GM12892 (cell line): Measurements from ENCODE around the gene ISOC2.
"Not testable (repeated sequence)": the region's sequence is repeated elsewhere in the genome, so short reads cannot be mapped to it uniquely, and the experiment has no call there.

Experiments
- DNase-seq: peaks from one replicate; pipeline ENCODE4 v3.0.0; 2011; ENCODE audit not compliant: insufficient read length
- FAIRE-seq: peaks from 2 replicates; lab custom pipeline; 2011; peaks lifted over from hg19 to GRCh38; lab: Jason Lieb, UNC
- POLR2A ChIP-seq: IDR thresholded peaks from 2 replicates; pipeline ENCODE4 v1.6.1; 2011; ENCODE audit warnings: low read depth, low read length, control low read depth
- POLR2AphosphoS5 ChIP-seq: IDR thresholded peaks from 2 replicates; pipeline ENCODE4 v1.6.1; 2011; ENCODE audit warnings: low read depth, low read length, control low read depth
- TAF1 ChIP-seq: IDR thresholded peaks from 2 replicates; pipeline ENCODE4 v1.6.1; 2011; ENCODE audit warnings: low read depth, mild to moderate bottlenecking, control low read depth, low read length, borderline replicate concordance

The ISOC2 gene

GRCh38 chr19:55437410-55437809 lies 24.0 kb downstream of the ISOC2 start:
- no peak for DNase-seq
- no peak for TF ChIP-seq POLR2AphosphoS5
- TF ChIP-seq POLR2A = no peak
- TF ChIP-seq TAF1 = no peak
- no peak for FAIRE-seq

DNA sequence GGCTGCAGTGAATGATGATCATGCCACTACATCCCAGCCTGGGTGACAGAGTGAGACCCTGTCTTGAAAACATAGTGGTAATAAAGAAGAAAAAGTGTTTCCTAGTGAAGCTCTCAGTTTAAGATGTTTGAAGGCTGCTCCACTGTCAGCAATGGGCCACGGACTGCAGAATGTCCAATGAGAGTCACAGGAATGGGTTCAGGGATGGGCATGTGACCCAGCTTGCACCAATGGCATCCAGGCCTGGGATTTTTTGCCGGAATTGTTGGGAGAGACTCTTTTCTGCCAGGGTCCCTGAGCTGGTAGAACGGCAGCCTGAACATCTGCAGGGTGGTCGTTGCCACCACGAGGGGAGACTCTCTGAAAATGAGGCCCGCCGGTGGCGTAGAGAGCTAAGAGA lies 24.6 kb downstream of the ISOC2 start:
- FAIRE-seq = no peak
- TF ChIP-seq POLR2AphosphoS5 (no peak), POLR2A (no peak), TAF1 (no peak)

DNA sequence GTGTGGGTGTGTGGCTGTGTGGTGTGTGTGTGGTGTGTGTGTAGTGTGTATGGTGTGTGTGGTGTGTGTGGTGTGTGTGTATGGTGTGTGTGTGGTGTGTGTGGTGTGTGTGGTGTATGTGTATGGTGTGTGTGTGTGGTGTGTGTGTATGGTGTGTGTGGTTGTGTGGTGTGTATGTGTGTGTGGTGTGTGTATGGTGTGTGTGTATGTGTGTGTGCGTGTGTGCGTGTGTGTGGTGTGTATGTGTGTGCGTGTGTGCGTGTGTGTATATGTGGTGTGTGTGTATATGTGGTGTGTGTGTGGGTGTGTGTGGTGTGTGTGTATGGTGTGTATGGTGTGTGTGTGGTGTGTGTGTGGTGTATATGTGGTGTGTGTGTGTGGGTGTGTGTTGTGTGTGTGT lies 26.4 kb downstream of the ISOC2 start:
- DNase-seq = no peak
- FAIRE-seq = peak; percentile 89
- TF ChIP-seq POLR2A (no peak), POLR2AphosphoS5 (no peak), TAF1 (no peak)

More for the DNA sequence above, 24.6 kb downstream of the ISOC2 start:
- DNase-seq = no peak

DNA sequence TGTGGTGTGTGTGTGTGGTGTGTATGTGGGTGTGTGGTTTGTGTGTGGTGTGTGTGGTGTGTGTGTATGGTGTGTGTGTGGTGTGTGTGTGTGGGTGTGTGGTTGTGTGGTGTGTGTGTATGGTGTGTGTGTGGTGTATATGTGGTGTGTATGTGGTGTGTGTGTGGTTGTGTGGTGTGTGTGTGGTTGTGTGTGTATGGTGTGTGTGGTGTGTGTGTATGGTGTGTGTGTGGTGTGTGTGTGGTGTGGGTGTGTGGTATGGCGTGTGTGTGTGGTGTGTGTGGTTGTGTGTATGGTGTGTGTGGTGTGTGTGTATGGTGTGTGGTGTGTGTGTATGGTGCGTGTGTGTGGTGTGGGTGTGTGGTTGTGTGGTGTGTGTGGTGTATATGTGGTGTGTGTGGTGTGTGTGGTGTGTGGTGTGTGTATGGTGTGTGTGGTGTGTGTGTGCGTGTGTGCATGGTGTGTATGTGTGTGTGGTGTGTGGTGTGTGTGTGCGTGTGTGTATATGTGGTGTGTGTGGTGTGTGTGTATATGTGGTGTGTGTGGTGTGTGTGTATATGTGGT lies 27.0 kb downstream of the ISOC2 start:
- DNase-seq = no peak
- TF ChIP-seq TAF1 (no peak), POLR2A (no peak), POLR2AphosphoS5 (no peak)
- no peak for FAIRE-seq

GRCh38 chr19:55433292-55433691 lies 28.1 kb downstream of the ISOC2 start:
- FAIRE-seq = no peak
- no peak for DNase-seq
- TF ChIP-seq POLR2A (no peak), POLR2AphosphoS5 (no peak), TAF1 (no peak)

DNA sequence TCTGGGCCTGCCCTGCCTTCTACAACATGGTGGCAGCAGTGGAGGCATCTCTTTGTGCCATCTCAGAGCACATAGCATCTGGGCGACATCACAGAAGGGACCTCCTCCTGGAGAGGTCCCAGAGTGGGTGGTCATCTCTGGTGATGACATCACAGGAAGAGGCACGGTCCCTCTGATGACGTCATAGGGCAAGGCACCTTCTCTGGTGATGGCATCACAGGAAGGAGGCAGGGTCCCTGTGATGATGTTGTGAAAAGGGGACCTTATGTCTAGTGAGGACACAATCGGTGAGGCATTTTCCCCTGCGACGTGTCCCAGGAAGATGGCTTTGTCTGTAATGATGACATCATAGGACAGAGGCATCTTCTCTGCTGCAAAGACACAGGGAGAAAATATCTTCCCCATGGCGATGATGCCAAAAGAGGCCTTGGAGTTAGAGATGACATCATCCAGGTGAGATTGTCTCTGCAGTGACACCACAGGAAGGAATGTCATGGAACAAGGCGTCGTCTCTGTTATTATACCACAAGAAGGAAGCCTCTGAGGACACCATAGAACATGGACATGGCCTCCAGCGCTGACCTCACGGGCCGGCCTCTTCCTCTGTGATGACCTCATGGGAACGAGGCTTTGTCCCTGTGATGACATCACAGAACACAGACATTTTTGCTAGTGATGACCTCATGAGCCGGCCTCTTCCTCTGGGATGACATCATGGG lies 29.0 kb downstream of the ISOC2 start:
- TF ChIP-seq POLR2AphosphoS5 (no peak), TAF1 (no peak), POLR2A (no peak)
- no peak for DNase-seq
- no peak for FAIRE-seq

- DNase-seq = no peak
- TF ChIP-seq POLR2A (no peak), TAF1 (no peak), POLR2AphosphoS5 (no peak)
- FAIRE-seq = no peak
Observed at GRCh38 chr19:55431183-55431582, 30.3 kb downstream of the ISOC2 start.

DNA sequence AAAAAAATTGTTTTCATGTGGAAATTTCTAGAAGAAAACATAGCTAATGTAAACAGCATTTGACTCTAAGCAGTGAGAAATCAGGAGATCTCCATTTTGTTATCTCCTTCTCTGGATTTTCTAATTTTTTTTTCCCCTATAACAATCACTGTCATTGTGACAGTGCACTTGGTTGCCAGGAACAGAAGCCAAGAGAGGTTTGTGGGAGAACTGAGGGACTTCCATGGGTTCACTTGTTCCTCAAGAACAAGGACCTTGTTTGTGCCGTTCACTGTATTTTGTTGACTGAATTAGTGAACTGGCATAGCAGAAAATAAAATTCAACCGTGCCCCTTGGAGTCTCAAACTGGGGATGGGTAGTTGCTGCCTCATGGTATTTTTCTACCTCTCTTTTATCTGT lies 35.4 kb downstream of the ISOC2 start:
- TF ChIP-seq POLR2A (no peak), TAF1 (no peak), POLR2AphosphoS5 (no peak)
- FAIRE-seq (no peak), DNase-seq (no peak)

DNA sequence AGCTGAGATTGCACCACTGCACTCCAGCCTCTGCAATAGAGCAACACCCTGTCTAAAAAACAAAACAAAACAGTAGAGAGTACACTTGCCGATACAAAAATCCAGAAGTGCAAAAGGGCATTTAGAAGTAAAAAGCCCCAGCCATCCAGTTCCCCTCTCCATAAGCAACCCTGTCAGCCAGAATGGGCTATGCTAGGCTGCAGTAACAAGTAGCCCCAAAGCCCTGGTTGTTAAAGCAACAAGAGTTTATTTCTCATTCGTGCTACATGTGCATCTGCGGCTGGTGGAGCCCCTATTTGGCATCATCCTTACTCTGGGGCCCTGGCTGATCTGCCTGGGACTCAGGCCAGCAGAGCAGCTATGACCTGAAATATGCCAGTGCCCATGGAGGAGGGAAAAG lies 36.9 kb downstream of the ISOC2 start:
- TF ChIP-seq POLR2AphosphoS5 = no peak
- no peak for TF ChIP-seq TAF1
- TF ChIP-seq POLR2A = no peak
- FAIRE-seq = no peak
- DNase-seq = no peak

- no peak for TF ChIP-seq POLR2AphosphoS5
- DNase-seq = no peak
- FAIRE-seq = no peak
Observed at GRCh38 chr19:55423225-55424005, 38.0 kb downstream of the ISOC2 start.

DNA sequence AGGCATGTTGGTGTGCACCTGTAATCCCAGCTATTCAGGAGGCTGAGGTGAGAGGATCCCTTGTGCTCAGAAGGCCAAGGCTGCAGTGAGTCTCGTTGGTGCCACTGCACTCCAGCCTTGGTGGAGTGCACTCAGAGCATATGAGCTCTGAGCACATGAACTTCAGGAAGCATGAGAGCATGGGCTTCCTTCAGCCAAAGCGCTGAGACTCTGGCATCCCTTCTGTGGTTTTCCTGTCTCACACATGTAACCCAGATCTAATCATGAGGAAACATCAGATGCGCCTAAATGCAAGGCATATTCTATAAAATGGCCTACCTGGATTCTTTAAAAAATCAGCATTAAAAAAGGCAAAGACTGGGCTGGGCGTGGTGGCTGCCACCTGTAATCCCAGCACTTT lies 40.2 kb downstream of the ISOC2 start:
- not testable (repeated sequence) for FAIRE-seq, DNase-seq
